Inflammatory macrophage treated with lipopolysaccharide for 4 hours (primary cell): ENCODE results near the gene PANX2.

Experiments used
- DNase-seq: peaks from one replicate; pipeline ENCODE4 v3.0.0-alpha.2; 2020

The PANX2 gene

GRCh38 chr22:50216055-50216683 is 45.6 kb downstream of the PANX2 start:
- DNase-seq: no peak

GRCh38 chr22:50216684-50217520 is 46.4 kb downstream of the PANX2 start:
- no peak for DNase-seq

DNA sequence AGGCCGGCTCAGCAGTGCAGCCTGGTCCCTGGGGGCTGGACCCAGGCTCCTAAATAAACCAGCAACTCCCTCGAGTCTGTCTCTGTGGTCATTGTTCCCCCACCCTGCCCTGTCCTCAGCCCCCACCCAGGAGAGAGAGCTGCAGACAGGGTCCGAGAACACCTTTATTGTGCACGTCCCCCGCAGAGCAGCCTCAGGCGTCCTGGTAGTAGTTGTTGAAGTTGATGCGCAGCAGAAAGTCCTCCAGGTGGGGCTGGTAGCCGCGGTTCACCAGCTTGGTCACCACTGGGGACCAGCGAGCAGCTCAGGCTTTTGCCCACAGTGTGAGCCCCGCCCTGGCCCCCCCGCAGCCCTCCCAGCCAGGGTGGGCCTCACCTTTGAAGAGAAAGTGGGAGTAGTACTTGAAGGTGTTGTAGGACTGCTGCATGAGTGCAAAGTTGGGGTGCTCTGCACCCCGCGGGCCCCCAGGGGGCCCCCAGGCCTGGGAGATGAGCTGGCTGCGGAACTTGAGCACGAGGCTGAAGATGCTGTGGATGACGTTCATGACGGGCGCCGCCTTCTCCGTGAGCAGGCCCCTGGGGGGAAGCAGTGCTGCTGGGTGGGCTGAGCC is 47.1 kb downstream of the PANX2 start:
- DNase-seq: no peak

- no peak for DNase-seq
Observed at GRCh38 chr22:50218153-50218995, 47.8 kb downstream of the PANX2 start.

DNA sequence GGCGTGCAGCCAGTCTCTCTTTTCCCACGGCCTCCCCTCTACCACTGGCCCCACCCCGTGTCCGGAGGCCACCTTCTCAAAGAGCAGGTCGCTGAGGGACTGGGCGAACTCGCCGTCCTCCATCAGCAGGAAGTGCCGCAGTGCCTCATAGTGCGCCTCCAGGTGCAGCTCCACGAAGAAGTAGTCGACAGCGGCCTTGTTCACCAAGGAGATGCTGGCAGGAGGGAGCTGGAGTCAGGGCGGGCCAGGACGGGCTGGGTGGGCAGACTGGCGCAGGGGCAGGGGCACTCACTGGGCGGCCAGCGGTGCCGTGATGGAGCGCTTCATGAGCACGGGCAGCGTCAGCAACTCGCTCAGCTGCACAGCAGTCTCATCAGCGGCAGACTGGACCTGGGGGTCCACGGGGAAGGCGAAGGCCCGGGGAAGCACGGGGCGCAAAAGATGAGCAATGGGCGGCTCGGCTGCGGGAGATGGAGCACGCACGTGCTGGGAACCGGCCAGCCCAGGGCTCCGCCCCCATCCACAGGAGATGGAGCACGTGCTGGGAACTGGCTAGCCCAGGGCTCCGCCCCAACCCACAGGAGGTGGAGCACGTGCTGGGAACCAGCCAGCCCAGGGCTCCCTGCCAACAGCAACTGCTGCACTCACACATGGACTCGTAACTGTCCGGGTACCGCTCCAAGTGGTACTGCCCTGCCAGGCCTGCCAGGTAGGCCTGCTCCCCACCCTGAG is 48.6 kb downstream of the PANX2 start:
- peak; percentile 6 for DNase-seq

DNA sequence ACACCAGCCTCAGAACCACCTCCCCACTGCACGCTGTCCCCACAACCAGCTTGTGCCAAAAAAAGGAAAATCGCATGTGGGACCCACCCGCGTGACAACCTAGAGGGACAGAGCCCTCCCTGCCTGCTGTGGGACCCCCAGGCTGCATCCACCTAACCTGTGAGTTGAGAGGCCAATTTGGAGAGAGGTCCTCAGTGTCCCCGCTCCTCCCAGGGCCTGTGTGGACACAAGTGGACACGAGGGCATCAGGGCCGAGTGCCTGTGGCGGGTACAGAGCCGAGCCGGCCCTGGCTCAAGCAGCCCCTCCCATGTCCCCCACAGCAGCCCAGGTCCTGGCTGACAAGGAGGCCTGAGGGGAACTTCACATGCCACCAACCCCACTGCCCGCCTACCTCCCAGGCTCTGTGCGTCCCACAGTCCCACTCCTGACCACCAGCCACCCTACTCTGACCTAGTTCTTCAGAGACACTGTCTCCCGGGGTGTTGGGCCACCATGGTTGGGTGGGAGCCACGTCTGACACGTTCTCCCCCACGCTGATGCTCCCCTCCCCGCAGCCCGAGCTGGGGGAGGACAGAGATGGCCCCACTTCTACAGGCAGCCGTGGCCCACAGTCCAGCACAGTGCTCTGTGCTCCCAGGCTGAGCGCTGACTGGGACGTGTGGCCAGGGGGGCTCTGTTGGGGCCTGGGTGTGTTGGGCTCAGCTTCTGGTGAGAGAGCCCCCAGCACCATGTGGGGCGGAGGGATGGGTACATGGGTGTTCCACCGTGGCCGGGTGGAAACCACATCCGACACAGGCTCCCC is 49.5 kb downstream of the PANX2 start:
- DNase-seq: no peak

DNA sequence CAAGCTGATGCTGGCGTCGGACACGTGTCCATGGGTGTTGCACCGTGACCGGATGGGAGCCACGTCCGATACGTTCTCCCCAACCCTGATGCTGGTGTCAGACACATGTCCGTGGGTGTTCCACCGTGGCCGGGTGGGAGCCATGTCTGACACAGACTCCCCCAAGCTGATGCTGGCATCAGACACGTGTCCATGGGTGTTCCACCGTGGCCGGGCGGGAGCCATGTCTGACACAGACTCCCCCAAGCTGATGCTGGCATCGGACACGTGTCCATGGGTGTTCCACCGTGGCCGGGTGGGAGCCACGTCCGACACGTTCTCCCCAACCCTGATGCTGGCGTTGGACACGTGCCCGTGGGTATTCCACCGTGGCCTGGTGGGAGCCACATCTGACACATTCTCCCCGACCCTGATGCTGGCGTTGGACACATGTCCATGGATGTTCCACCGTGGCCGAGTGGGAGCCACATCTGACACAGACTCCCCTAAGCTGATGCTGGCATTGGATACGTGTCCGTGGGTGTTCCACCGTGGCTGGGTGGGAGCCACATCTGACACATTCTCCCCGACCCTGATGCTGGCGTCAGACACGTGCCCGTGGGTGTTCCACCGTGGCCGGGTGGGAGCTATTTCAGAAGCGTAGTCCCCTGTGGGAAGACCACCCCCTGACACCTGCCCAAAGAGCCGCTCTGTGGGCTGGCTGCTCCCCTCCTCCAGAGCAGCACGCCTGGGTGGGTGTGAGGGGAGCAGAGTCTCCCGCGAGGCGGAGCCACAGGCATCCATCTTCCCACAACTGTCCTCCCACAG is 50.3 kb downstream of the PANX2 start:
- DNase-seq: no peak

DNA sequence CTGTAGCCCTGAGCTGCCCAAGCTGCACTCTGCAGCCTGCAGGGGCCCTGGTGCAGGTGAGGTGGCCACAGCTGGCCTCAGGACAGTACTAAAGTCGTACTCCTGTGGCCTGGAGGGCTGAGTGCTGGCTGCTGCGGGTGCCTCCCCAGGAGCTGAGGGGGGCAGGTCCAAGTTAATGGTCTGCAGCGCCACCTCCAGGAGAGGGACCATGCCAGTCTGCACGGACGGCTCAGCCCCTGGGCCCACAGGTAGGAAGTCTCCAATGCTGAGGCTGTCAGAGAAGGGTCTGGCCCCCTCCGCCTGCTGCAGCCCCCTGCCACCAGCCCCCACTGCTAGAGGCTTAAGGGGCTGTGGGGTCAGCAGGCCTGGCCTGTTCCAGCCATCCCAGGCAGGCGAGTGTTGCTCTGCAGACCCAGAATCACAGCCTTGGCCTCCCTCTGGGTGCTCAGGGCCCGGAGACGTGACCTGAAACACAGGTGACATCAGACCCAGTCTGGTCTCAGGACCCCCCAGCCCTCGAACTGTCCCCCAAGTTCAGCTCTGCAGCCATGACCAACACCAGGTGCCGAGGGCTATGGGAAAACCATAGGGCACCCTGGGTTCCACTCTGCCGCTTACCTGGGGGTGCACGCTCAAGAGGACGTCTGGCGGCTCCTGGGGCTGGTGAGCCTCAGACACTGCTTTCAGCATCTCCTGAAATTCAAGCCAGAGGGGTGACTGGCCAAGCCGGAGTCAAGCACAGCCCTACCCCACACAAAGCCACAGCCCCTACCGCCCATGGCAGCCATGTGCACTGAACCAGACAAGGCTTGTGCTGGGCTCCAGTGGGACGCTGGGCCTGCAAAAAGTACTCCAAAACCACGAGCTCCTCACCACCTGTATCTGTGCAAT is 51.1 kb downstream of the PANX2 start:
- no peak for DNase-seq

GRCh38 chr22:50222508-50222907 is 52.0 kb downstream of the PANX2 start:
- no peak for DNase-seq

DNA sequence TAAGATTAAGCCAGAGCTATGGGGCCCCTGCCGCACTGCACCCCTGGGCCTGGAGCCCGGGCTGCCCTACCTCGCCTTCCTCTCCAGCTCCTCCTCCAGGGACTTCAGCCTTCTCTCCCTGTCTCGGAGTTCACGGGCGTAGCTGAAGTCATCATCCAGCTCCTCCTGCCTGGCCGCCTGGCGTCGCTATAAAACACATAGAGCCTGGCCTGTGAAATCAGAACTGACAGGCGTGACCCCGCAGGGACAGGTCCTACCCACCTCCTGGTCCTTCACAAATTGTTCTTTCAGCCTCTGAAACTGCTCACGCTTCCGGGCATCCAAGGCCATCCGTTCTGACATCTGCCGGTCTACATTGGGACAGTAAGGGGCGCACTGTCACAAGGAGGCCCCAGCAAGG is 53.5 kb downstream of the PANX2 start:
- DNase-seq: no peak

GRCh38 chr22:50225200-50225969 is 54.9 kb downstream of the PANX2 start:
- DNase-seq: no peak

- DNase-seq: no peak
Observed at GRCh38 chr22:50226063-50226874, 55.7 kb downstream of the PANX2 start.

DNA sequence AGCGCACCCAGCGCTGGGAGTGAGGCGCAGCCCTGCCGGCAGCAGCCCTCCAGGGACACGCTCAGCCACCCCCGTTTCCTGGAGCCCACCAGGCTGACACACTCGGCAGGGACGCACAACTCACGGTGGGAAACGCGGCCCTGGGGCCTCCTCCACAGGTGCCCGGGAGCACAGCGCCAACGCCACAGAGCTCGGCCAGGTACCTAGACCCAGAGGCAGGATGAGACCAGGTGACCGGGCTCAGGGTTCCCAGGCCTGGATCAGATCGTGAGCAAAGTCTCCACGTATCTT is 56.3 kb downstream of the PANX2 start:
- DNase-seq: no peak

DNA sequence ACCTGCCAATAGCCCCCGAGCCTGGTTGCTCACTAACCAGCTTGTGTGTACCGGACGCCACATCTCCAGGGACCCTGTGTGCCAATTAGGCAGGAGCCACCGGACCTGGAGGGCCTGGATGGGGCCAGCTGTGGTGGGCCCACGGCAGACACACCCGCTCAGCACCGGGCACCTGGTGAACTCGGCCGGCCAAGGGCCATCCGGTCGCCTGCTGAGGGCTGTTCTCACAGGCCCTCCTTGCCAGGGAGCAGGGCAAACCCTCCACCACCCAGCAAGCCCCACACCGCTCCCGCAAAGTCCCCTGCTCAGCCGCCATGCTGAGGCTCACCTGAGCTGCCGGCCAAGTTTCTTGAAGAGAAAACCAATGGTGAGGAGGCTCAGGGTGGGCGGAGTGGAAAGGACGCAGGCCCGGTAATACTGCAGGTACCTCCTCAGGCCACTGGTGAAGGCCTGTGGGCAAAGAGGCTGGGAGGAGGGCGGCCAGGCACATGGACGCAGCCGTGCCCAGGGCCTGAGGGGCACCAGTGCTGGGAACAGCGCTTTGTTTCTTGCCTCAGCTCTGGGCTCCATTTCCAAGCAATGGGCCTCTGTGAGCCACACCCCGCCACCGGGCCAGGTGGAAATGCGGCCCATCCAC is 57.2 kb downstream of the PANX2 start:
- DNase-seq: no peak

DNA sequence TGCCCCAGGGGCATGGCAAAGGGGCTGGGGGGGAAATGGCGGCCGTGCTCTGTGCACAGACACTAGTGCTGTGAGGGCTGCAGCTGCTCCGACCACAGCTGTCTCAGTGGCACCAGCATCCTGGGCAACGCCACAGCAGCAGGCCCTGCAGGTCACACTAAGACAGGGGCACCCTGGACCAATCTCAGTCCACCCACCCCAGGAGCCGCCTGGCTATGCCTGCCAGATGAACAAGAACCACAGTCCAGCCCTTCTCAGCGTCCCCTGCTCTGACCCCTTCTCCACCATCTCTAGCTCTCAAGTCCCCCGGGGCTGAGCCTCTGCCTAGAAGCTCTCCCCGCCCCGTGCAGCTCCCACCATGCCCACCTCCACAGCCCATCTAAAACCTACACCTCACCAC is 57.8 kb downstream of the PANX2 start:
- no peak for DNase-seq

DNA sequence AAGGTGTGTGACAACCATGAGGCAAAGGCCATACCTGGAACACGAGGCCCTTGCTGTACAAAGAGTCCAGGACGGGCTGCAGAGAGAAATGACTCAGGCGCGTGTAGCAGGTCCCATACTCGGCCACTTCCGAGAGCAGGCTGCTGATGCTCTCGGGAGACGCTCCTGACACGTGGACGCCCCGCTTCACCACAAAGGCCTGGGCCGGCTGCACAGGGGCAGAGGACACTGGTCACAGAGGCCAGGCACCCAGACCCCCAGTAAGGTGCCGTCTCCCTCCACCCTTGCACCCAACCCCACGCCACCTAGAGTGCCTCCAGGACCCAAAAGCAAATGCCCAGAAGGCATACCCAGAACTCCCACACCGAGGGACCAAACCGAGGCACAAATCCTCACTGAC is 58.8 kb downstream of the PANX2 start:
- no peak for DNase-seq
